Ectodermal cell (in vitro differentiated cells): Measurements from ENCODE around the gene FAF1.

Source experiments
- H3K27ac ChIP-seq: 2 replicates; pipeline ENCODE4 v1.7.0; 2013; ENCODE audit warnings: mild to moderate bottlenecking, low read depth, low read length; ENCODE audit not compliant: insufficient read depth, poor library complexity, severe bottlenecking
- H3K27me3 ChIP-seq: 2 replicates; pipeline ENCODE4 v1.7.0; 2013; ENCODE audit warnings: mild to moderate bottlenecking, low read length; ENCODE audit not compliant: insufficient read depth, control insufficient read depth, poor library complexity, severe bottlenecking
- H3K36me3 ChIP-seq: one replicate; pipeline ENCODE4 v1.7.0; 2013; ENCODE audit warnings: low read length; ENCODE audit not compliant: control insufficient read depth, insufficient read depth
- H3K4me1 ChIP-seq: one replicate; pipeline ENCODE4 v1.7.0; 2013; ENCODE audit warnings: low read length; ENCODE audit not compliant: control insufficient read depth, insufficient read depth
- H3K4me3 ChIP-seq: 2 replicates; pipeline ENCODE4 v1.7.0; 2013; ENCODE audit warnings: low read depth, low read length, control low read depth; ENCODE audit not compliant: insufficient read depth
- H3K9me3 ChIP-seq: 2 replicates; pipeline ENCODE4 v1.7.0; 2013; ENCODE audit warnings: mild to moderate bottlenecking, low read length, moderate library complexity; ENCODE audit not compliant: control insufficient read depth
- WGBS, 2 experiments: methylation state at CpG; one replicate each; pipeline ENCODE4 v1.1.7; 2013; ENCODE audit warnings: missing lambda C conversion rate in 2 of 2; 5-methylcytosine and 5-hydroxymethylcytosine counted together

FAF1 gene

DNA sequence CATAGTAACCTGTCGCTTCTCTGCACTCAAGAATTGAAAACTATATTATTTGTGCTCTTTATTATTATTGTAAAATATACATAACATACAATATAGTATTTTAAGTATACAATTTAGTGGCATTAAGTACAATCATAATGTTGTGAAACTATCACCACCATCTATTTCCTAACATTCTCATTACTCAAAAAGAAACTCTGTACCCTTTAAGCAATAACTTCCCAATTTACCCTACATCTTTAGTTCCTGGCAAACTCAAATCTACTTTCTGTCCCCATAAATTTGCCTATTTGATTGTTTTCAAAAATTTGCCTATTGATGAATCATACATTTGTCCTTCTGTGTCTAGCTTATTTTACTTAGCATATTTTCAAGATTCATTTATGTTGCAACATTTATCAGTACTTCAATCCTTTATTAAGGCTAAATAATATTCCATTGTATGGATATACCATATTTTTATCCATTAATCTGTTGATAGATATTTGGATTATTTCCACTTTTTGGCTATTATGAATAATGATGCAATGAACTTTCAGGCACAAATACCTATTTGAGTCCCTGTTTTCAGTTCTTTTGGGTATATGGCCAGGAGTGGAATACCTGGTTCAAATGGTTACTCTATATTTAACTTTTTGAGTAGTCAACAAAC, 437.2 kb downstream of the FAF1 start:
- no peaks in the 10 kb centered on the region for H3K36me3 ChIP-seq
- no peaks in the 10 kb centered on the region for H3K4me1 ChIP-seq
- no peaks in the 10 kb centered on the region for H3K27me3 ChIP-seq
- H3K4me3 ChIP-seq = no peak overlapping the region
- H3K27ac ChIP-seq = no peak overlapping the region
- no peaks in the 10 kb centered on the region for H3K9me3 ChIP-seq
- 100% methylated on average over 1 of the region's 1 CpG; no CpG with 5 or more reads in 1 of the 2 experiments for WGBS, 2 experiments

DNA sequence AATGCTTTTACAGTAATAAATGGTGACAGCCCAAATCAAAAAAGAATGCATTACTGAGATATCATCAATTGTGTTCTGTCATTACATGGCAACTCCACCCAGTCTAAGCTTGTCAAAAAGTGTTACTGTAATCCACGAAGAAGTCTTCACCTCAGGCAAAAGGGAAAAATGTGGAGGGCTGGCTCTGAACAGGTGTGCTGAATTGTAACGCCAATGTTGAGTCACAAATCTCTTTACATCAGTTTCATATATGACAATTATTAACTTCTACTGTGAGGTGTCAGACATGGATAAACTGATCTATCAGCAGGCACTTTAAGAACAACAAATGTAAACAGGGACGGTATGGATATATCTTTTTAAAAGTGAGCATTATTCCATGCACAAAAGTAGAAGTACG, 438.4 kb downstream of the FAF1 start:
- WGBS, 2 experiments = 98 to 100% methylated on average over 2 to 4 of the region's 4 CpGs
- H3K9me3 ChIP-seq = no peaks in the 10 kb centered on the region
- no peaks in the 10 kb centered on the region for H3K4me1 ChIP-seq
- no peaks in the 10 kb centered on the region for H3K36me3 ChIP-seq
- no peak overlapping the region for H3K27ac ChIP-seq
- H3K27me3 ChIP-seq = no peaks in the 10 kb centered on the region
- H3K4me3 ChIP-seq = no peak overlapping the region

DNA sequence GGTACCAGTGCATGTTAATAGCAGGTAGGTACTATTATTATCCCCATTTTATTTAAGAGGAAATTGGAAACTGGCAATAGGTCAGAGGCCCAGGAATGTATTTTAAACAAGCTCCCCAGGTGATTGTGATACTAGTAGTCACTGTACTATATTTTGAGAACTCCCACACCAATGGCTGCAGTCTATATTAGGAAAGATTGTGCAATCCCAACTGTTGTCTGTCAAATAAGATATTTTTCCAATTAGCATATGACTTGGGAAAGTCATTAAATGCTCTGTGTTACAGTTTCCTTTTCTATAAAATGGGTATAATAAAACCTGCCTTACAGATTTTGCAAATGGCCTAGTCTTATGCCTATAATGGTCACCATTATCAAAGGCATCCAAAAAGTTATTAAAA, 442.6 kb downstream of the FAF1 start:
- Histone ChIP-seq H3K9me3 (no peaks in the 10 kb centered on the region), H3K27me3 (no peaks in the 10 kb centered on the region), H3K4me1 (no peaks in the 10 kb centered on the region), H3K4me3 (no peak overlapping the region), H3K27ac (no peak overlapping the region), H3K36me3 (no peaks in the 10 kb centered on the region)

DNA sequence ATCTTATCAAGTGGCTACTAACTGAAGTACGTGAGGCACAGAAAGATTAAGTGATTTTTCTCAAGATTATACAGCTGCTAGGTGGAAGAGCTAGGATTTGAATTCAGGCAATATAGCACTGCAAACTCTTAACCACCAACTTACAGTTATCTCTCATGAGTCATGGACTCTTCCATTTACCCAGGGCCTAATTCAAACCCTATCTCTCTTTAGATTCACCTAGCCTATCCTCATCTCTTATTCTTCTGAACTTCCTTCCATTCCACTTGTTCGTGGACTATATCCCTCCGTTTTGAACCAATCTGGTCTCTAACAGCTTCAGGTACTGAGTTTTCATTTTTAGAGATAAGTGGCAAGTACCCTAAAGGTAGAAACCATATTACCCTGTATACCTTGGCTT, 444.0 kb downstream of the FAF1 start:
- Histone ChIP-seq H3K36me3 (no peaks in the 10 kb centered on the region), H3K27me3 (no peaks in the 10 kb centered on the region), H3K9me3 (no peaks in the 10 kb centered on the region), H3K4me1 (no peaks in the 10 kb centered on the region), H3K4me3 (no peak overlapping the region), H3K27ac (no peak overlapping the region)
- 89 to 95% methylated on average over 3 of the region's 3 CpGs for WGBS, 2 experiments

DNA sequence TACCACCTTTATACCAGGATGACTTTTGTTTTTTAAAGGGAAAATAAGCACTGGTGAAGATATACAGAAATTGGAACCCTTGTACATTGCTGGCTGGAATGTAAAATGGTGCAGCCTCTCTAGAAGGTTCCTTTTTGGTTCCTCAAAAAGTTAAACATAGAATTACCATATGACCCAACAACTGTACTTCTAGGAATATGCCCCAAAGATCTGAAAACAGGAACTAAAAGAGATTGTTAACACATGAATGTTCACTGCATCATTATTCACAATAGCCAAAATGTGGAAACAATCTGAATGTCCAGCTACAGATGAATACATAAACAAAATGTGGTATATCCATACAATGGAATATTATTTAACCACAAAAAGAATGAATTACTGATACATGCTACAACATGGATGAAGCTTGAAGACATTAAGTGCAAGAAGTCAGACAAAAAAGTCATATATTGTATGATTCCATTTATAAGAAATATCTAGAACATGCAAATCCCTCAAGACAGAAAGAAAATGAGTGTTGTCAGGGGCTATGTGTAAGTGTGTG, 452.0 kb downstream of the FAF1 start:
- no peak overlapping the region for H3K27ac ChIP-seq
- H3K36me3 ChIP-seq = no peaks in the 10 kb centered on the region
- H3K4me1 ChIP-seq = no peaks in the 10 kb centered on the region
- H3K27me3 ChIP-seq = no peaks in the 10 kb centered on the region
- no peaks in the 10 kb centered on the region for H3K9me3 ChIP-seq
- H3K4me3 ChIP-seq = no peak overlapping the region

GRCh38 chr1:50505427-50505826, 454.6 kb downstream of the FAF1 start:
- no peaks in the 10 kb centered on the region for H3K36me3 ChIP-seq
- no peaks in the 10 kb centered on the region for H3K4me1 ChIP-seq
- no peaks in the 10 kb centered on the region for H3K9me3 ChIP-seq
- no peak overlapping the region for H3K27ac ChIP-seq
- H3K27me3 ChIP-seq = no peaks in the 10 kb centered on the region
- H3K4me3 ChIP-seq = no peak overlapping the region

- 89 to 100% methylated on average over 1 of the region's 1 CpG for WGBS, 2 experiments
Measured at GRCh38 chr1:50503515-50503914, 456.6 kb downstream of the FAF1 start.

DNA sequence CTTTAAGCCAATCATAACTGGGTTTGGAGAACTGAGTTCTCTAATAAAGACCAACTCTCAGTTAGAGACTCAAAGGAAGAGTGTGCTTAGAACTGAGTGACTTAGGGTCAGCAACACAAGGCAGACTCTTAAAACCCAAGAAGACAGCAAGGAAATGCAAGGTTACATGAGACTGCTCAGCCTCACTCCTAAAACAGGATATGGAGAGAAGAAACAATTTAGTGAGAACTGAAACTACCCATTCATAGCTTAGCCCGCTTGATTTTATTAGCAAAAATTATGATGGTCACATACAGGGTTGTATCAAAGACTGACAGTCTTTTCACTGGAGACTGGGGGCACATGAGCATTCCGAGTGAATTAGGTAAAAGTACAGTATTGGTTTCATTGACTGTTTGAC, 457.9 kb downstream of the FAF1 start:
- H3K27me3 ChIP-seq = no peaks in the 10 kb centered on the region
- no peaks in the 10 kb centered on the region for H3K4me1 ChIP-seq
- no peak overlapping the region for H3K27ac ChIP-seq
- no peaks in the 10 kb centered on the region for H3K36me3 ChIP-seq
- no peaks in the 10 kb centered on the region for H3K9me3 ChIP-seq
- WGBS, 2 experiments = 91 to 93% methylated on average over 2 of the region's 2 CpGs
- H3K4me3 ChIP-seq = no peak overlapping the region

More at GRCh38 chr1:50503515-50503914, 456.6 kb downstream of the FAF1 start:
- H3K4me1 ChIP-seq = no peaks in the 10 kb centered on the region
- no peaks in the 10 kb centered on the region for H3K27me3 ChIP-seq
- H3K4me3 ChIP-seq = no peak overlapping the region
- no peaks in the 10 kb centered on the region for H3K9me3 ChIP-seq
- no peaks in the 10 kb centered on the region for H3K36me3 ChIP-seq
- H3K27ac ChIP-seq = no peak overlapping the region

- no peaks in the 10 kb centered on the region for H3K36me3 ChIP-seq
- WGBS, 2 experiments = 80 to 88% methylated on average over 1 of the region's 1 CpG
Measured at GRCh38 chr1:50497007-50497406, 463.1 kb downstream of the FAF1 start.

GRCh38 chr1:50493710-50494109, 466.4 kb downstream of the FAF1 start:
- Histone ChIP-seq H3K9me3 (no peaks in the 10 kb centered on the region), H3K27ac (no peak overlapping the region), H3K27me3 (no peaks in the 10 kb centered on the region), H3K4me1 (no peaks in the 10 kb centered on the region), H3K4me3 (no peak overlapping the region), H3K36me3 (no peaks in the 10 kb centered on the region)
- WGBS, 2 experiments = 95 to 100% methylated on average over 2 of the region's 2 CpGs

More at GRCh38 chr1:50497007-50497406, 463.1 kb downstream of the FAF1 start:
- no peak overlapping the region for H3K27ac ChIP-seq
- H3K4me3 ChIP-seq = no peak overlapping the region
- H3K27me3 ChIP-seq = no peaks in the 10 kb centered on the region
- no peaks in the 10 kb centered on the region for H3K9me3 ChIP-seq
- H3K4me1 ChIP-seq = no peaks in the 10 kb centered on the region

DNA sequence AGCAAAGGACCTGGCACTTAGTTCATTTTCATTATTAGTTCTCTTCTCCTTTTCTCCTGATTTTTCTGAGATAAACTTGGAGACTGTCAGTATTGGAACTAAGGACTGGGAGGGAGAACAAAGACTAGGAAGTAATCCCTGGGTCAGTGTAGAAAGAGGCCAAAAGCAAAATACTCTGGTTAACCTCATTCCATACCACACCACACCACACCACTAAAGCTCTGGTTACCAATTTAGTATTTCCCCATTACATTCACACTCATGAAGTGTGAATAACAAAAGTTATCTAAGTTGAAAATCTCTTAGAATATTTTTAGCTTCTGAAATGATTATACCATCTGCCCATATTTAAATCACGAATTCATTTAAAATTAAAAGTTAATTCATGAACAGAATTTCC, 467.9 kb downstream of the FAF1 start:
- H3K27ac ChIP-seq = no peak overlapping the region
- no CpG with 5 or more reads among the region's 1 CpG for WGBS, 2 experiments
- no peaks in the 10 kb centered on the region for H3K27me3 ChIP-seq
- H3K4me1 ChIP-seq = no peaks in the 10 kb centered on the region
- H3K36me3 ChIP-seq = no peaks in the 10 kb centered on the region
- no peak overlapping the region for H3K4me3 ChIP-seq
- no peaks in the 10 kb centered on the region for H3K9me3 ChIP-seq
